ENCODE measurements around the gene LMO1. TPM values are rescaled to one million over a fixed set of nuclear protein-coding genes. Genes with fewer than 3 reads are reported as not detected.

Gene LMO1
- total RNA-seq, 1 donor from 2014 or later = not detected

DNA sequence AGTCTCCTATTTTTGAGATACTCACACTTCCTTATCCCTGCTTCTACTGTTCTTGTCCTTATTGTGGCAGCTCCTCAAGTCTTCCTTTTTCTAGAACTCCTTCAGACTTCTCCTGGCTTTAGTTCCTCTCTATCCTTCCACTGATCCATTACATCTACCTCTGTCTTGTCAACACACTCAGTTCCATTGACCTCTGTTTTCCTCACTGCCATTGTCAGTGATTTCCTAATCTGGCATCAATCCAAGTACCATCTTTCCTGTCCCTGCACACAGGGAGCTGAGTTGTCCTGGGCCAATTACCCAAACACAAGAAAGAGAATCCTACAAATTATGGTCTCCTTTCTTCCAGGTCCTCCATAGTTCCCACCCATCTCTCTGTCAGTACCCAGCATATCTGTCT is 66.9 kb downstream of the LMO1 start:
- no peak overlapping the region for H3K27ac Mint-ChIP-seq
- H3K9me3 Mint-ChIP-seq = no peaks in the 10 kb centered on the region
- peaks cover 9% of the 10 kb centered on the region for H3K27me3 Mint-ChIP-seq
- intact Hi-C loops (cut with micrococcal nuclease) = no loop called here
- H3K4me1 Mint-ChIP-seq = no peaks in the 10 kb centered on the region
- DNase-seq = no peak
- H3K4me3 Mint-ChIP-seq = no peak overlapping the region
- no peaks in the 10 kb centered on the region for H3K36me3 Mint-ChIP-seq (ENCODE audit: low read depth)

DNA sequence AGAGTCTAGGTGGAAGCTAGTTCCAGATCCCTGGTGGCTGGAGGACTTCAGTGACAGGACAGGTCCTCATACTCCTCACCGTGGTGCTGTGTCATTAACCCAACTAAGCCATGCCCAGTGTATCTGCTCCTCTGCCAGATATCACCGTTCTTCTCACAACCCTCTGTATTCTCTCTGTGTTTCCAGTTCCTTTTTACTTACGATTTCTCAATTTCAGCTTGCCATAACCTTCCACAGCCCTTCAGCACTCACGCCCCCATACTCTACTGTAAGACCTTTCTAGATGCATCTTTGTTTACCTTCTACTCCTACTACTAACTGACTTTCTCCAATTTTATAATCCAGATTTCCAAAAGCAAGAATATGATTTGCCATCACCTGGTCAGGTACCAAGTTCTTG is 68.7 kb downstream of the LMO1 start:
- Mint-ChIP-seq H3K27me3 (peaks cover 9% of the 10 kb centered on the region), H3K4me3 (no peak overlapping the region), H3K4me1 (no peaks in the 10 kb centered on the region), H3K27ac (no peak overlapping the region), H3K9me3 (no peaks in the 10 kb centered on the region), H3K36me3 (ENCODE audit: low read depth) (no peaks in the 10 kb centered on the region)
- no peak for DNase-seq
- intact Hi-C loops (cut with micrococcal nuclease) = no loop called here

DNA sequence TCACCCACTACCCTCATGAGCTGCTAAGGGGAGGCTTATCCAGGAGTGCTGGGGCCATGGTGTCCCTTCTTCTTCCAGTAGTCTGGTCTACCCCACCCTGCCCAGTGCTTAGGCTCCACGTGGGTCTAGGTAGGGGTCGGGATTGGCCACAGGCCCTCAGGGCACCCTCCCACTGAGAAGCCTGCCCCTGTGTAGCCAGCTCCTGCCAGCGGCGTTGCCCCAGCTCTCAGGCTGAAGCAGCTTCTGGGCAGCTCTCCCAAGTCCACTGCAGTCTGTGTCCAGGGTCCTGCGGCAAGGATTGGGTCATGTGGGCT is 70.8 kb downstream of the LMO1 start:
- H3K27me3 Mint-ChIP-seq = peaks cover 3% of the 10 kb centered on the region
- H3K36me3 Mint-ChIP-seq (ENCODE audit: low read depth) = no peaks in the 10 kb centered on the region
- no peaks in the 10 kb centered on the region for H3K4me1 Mint-ChIP-seq
- no peaks in the 10 kb centered on the region for H3K9me3 Mint-ChIP-seq
- no peak for DNase-seq
- H3K4me3 Mint-ChIP-seq = no peak overlapping the region
- intact Hi-C loops (cut with micrococcal nuclease) = loop anchor here (1.0 kb wide), 1 partner anchor 373 kb away; no protein-coding TSS in a partner anchor
- H3K27ac Mint-ChIP-seq = no peak overlapping the region

DNA sequence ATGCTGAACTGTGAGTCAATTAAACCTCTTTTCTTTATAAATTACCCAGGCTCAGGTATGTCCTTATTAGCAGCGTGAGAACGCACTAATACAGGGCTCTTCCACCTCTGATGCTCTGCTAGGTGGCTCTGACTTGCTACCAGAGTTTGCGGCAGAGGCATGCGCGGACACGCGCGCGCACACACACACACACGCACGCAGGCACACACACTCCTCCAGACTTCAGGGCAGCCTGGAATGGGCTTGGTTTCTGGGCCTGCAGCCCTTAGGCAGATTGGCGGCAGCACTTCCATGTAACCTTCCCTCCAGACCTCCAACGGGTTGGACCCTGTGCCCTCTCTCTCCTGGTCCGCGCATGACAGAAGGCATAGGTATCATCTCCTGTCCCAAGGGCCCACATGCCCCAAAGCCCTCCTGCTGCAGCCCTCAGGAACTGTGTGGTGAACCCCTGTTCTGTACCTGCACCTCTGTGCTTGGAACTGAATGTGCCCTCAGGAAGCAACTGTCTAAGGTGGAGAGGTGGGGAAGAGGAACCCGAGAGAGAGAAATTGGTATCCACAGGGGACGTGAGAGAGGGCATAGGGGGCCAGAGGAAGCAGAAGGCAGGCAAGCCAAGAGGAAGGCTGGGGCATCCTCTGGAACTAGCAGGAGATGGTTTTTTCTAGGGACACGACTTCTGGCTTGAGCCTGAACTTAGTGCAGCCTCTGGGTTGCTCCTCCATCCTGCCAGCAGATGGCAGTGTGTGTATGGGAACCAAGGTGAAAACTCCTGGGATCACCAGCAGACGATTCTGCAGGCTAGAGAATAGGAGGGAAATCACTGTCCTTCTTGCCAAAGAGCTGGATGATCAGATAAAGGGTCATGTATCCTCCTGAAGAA is 71.4 kb downstream of the LMO1 start:
- DNase-seq = peak; percentile 82
- no peaks in the 10 kb centered on the region for H3K36me3 Mint-ChIP-seq (ENCODE audit: low read depth)
- H3K9me3 Mint-ChIP-seq = no peaks in the 10 kb centered on the region
- no peak overlapping the region for H3K27ac Mint-ChIP-seq
- H3K4me1 Mint-ChIP-seq = no peaks in the 10 kb centered on the region
- H3K4me3 Mint-ChIP-seq = no peak overlapping the region
- no peaks in the 10 kb centered on the region for H3K27me3 Mint-ChIP-seq
- intact Hi-C loops (cut with micrococcal nuclease) = loop anchor here (1.0 kb wide), 1 partner anchor 374 kb away; no protein-coding TSS in a partner anchor

DNA sequence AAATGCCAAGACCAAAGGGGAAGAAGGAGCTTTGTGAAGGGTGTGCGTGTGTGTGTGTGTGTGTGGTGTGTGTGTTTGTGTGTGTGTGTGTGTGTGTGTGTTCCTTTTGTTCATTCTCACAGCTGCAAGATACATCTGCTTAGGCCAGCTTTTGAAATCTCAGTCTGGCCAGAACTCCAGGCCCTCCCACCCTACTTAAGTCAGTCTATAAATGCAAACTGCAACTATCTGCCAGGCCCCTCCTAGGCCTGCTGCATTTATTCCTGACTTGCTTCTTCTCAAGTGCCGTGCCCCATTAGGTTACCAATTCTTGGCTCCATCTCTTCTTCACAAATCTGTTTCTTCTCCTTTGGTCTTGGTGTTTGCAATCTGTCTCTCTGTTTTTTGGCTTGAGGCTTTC is 73.2 kb downstream of the LMO1 start:
- Mint-ChIP-seq H3K27ac (no peak overlapping the region), H3K4me3 (no peak overlapping the region), H3K36me3 (ENCODE audit: low read depth) (no peaks in the 10 kb centered on the region), H3K4me1 (no peaks in the 10 kb centered on the region), H3K27me3 (no peaks in the 10 kb centered on the region), H3K9me3 (no peaks in the 10 kb centered on the region)
- no peak for DNase-seq
- intact Hi-C loops (cut with micrococcal nuclease) = no loop called here

DNA sequence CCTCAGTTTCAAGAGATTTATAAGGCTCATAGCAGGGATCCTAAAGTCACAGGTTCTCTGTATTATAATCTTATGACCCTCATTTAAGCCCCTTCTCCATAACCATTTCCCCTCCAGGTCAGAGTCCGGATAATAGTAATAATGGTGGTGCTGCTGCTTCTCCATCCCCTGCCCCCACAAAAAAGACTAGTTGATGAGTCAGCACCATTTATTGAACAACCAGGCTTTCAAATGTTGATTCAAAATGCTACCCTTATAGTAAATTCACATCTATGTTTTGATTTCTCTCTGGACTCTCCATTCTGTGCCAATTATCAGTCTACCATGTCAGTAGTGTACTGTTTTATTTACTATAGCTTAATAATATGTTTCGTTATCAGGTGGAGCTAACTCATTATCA is 77.2 kb downstream of the LMO1 start:
- no peaks in the 10 kb centered on the region for H3K4me1 Mint-ChIP-seq
- H3K27me3 Mint-ChIP-seq = peaks cover 13% of the 10 kb centered on the region
- H3K27ac Mint-ChIP-seq = no peak overlapping the region
- DNase-seq = no peak
- intact Hi-C loops (cut with micrococcal nuclease) = no loop called here
- no peaks in the 10 kb centered on the region for H3K36me3 Mint-ChIP-seq (ENCODE audit: low read depth)
- no peak overlapping the region for H3K4me3 Mint-ChIP-seq
- no peaks in the 10 kb centered on the region for H3K9me3 Mint-ChIP-seq

DNA sequence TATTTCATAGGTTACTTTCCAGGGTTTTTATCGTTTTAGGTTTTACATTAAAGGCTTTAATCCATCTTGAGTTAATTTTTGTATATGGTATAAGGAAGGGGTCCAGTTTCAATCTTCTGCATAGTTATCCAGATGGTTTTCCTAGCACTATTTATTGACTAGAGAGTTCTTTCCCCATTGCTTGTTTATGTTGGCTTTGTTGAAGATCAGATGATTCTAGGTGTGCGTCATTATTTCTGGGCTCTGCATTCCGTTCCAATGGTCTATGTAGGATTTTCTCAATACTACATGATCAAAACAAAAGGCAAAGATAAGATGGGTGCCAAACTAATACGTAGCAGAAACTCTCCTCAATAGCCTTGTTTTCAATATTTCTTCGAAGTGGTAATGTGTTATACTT is 80.6 kb downstream of the LMO1 start:
- intact Hi-C loops (cut with micrococcal nuclease) = no loop called here
- Mint-ChIP-seq H3K27me3 (peaks cover 15% of the 10 kb centered on the region), H3K27ac (no peak overlapping the region), H3K9me3 (no peaks in the 10 kb centered on the region), H3K36me3 (ENCODE audit: low read depth) (no peaks in the 10 kb centered on the region), H3K4me3 (no peak overlapping the region), H3K4me1 (no peaks in the 10 kb centered on the region)
- no peak for DNase-seq

DNA sequence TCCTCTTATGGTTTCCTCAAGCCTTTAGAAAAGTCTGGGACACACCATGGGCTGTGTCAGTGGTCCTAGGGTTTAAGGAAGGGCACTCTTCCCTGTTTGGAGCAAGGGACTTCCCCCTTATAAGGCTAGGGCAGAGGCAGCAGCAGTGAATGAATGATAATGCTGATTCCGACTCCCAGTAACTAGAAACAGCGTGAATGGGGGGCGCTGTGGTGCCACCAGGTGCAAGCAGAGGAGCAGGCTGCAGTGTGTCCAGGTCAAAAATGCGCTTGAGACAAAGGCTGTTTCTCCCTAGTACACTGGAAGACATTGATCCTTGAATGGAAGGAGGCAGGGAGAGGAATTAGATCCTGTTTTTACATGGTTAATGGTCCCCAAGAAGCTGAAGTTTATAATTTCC is 83.2 kb downstream of the LMO1 start:
- DNase-seq = no peak
- Mint-ChIP-seq H3K4me3 (no peak overlapping the region), H3K27me3 (peaks cover 19% of the 10 kb centered on the region), H3K27ac (no peak overlapping the region), H3K4me1 (no peaks in the 10 kb centered on the region), H3K36me3 (ENCODE audit: low read depth) (no peaks in the 10 kb centered on the region), H3K9me3 (no peaks in the 10 kb centered on the region)
- intact Hi-C loops (cut with micrococcal nuclease) = no loop called here

DNA sequence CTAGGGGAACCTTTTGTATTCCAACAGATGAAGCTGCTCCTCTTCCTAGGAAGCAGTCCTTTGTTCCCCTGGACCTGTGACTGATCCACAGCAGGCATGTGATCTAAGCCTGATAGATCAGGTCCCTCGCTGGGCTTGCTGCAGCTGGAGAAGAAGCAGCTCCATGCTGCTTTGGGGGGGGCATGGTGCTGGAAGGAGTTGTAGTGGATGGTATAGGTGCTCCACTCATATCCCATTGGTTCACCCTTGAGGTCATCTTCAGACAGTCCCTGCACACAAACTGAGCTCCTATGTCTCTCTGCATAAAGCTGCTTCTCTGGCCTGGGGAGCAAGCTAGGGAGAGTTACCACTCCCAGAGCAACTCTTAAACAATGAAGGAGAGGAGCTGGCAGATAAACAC is 85.4 kb downstream of the LMO1 start:
- intact Hi-C loops (cut with micrococcal nuclease) = no loop called here
- no peaks in the 10 kb centered on the region for H3K36me3 Mint-ChIP-seq (ENCODE audit: low read depth)

DNA sequence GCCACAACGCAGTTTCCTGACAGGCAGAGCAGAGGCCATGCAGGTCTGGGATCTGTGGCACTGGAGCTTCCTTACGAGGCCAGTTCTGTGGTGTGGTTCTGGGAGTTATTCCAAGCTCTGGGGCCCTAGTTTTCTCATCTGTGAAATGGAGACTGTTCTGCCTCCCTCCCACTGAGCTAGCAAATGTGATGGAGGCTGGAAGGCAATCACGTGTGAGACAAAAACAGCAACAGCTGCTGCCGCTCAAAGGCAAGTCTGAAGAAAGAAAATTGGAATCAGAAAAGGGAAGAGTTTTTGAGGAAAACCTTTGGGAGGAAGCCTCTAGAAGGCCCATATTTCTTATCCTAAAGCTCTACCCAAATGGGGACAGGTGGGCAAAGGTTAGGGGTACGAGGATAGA is 86.5 kb downstream of the LMO1 start:
- no peak overlapping the region for H3K27ac Mint-ChIP-seq
- peaks cover 8% of the 10 kb centered on the region for H3K27me3 Mint-ChIP-seq
- no peaks in the 10 kb centered on the region for H3K36me3 Mint-ChIP-seq (ENCODE audit: low read depth)
- no peak for DNase-seq
- no peaks in the 10 kb centered on the region for H3K9me3 Mint-ChIP-seq
- H3K4me1 Mint-ChIP-seq = no peaks in the 10 kb centered on the region
- intact Hi-C loops (cut with micrococcal nuclease) = no loop called here
- H3K4me3 Mint-ChIP-seq = no peak overlapping the region

More for the DNA sequence above, 85.4 kb downstream of the LMO1 start:
- H3K27ac Mint-ChIP-seq = no peak overlapping the region
- H3K4me3 Mint-ChIP-seq = no peak overlapping the region
- H3K9me3 Mint-ChIP-seq = no peaks in the 10 kb centered on the region
- H3K4me1 Mint-ChIP-seq = no peaks in the 10 kb centered on the region
- peaks cover 13% of the 10 kb centered on the region for H3K27me3 Mint-ChIP-seq
- DNase-seq = no peak

Other genes starting within 250 kb of the LMO1 start
- gene TUB, start 182.7 kb downstream of the LMO1 start, total RNA-seq = 0.30 and 0.43 TPM in 2 replicates
- 4.5 and 7.2 TPM in 2 replicates for gene RIC3, start 94.9 kb downstream of the LMO1 start, total RNA-seq

Data from activated CD4-positive, alpha-beta T cell treated with anti-CD3 and anti-CD28 coated beads, Interleukin-2, amount 10 ng/mL, durations not matched to agents 24 days and 14 days (primary cell).